Cardiac muscle cell (in vitro differentiated cells and primary cell): Measurements from ENCODE around the gene TYMS. TPM values are rescaled to one million over a fixed set of nuclear protein-coding genes. Genes with fewer than 3 reads are reported as not detected.

ENCODE experiments used
- DNase-seq, 2 donors: peaks; one replicate each; pipeline versions ENCODE4 v3.0.0 to v3.0.0-alpha.2; 2010 to 2017; ENCODE audit warnings: low read depth in 1 of 2, low spot score in 1 of 2
- H3K27ac ChIP-seq: fragments of 200-600 bp; sonication (generic); 2 replicates; pipeline ENCODE4 v1.5.1; 2016
- H3K27me3 ChIP-seq: fragments of 200-600 bp; sonication (generic); 2 replicates; pipeline ENCODE4 v1.6.0; 2016; ENCODE audit warnings: control low read depth
- H3K36me3 ChIP-seq: fragments of 200-600 bp; sonication (generic); 2 replicates; pipeline ENCODE4 v1.5.1; 2016; ENCODE audit warnings: control low read depth
- H3K4me1 ChIP-seq: fragments of 200-600 bp; sonication (generic); 2 replicates; pipeline ENCODE4 v1.8.1; 2017; ENCODE audit warnings: low read depth, mild to moderate bottlenecking, mixed run types
- H3K4me3 ChIP-seq: fragments of 200-600 bp; sonication (generic); 2 replicates; pipeline ENCODE4 v1.5.1; 2016; ENCODE audit warnings: mild to moderate bottlenecking
- H3K9me3 ChIP-seq: fragments of 200-600 bp; sonication (generic); 2 replicates; pipeline ENCODE4 v1.5.1; 2017; ENCODE audit warnings: low read depth, mild to moderate bottlenecking, control low read depth
- CTCF ChIP-seq: IDR thresholded peaks from 2 replicates; pipeline ENCODE4 v1.5.1; 2012; ENCODE audit warnings: low read depth, mild to moderate bottlenecking, low read length
- polyA plus RNA-seq: library from polyadenylated mRNA; unstranded; fragments of >200 nt; fragmentation: Nextera tagmentation; extraction: Ambion mirVana; gene quantifications from 2 replicates; pipeline ENCODE4 v1.2.1, GENCODE V29; 2016
- total RNA-seq: library from RNA; depleted of rRNA; stranded (reverse); fragments of >200 nt; gene quantifications from 2 replicates; pipeline ENCODE4 v1.2.3, GENCODE V29; 2016

TYMS gene
- total and polyA plus RNA-seq, 2 experiments from 2014 or later = 86.5 to 177 TPM

- DNase-seq = no peak
- Histone ChIP-seq H3K9me3 (no peaks in the 10 kb centered on the region), H3K36me3 (no peaks in the 10 kb centered on the region), H3K4me1 (no peaks in the 10 kb centered on the region), H3K27ac (peak overlapping the region; percentile 51), H3K4me3 (no peak overlapping the region), H3K27me3 (no peaks in the 10 kb centered on the region)
- no peak for TF ChIP-seq CTCF
These were observed 35.4 kb downstream of the TYMS start for GRCh38 chr18:692824-693223.

GRCh38 chr18:693466-694187 lies 36.2 kb downstream of the TYMS start:
- H3K9me3 ChIP-seq = no peaks in the 10 kb centered on the region
- no peaks in the 10 kb centered on the region for H3K27me3 ChIP-seq
- no peaks in the 10 kb centered on the region for H3K4me1 ChIP-seq
- no peak overlapping the region for H3K27ac ChIP-seq
- no peaks in the 10 kb centered on the region for H3K36me3 ChIP-seq
- no peak for TF ChIP-seq CTCF
- H3K4me3 ChIP-seq = no peak overlapping the region
- peak in 1 of 2 donors; percentile 3 for DNase-seq

GRCh38 chr18:697012-697411 lies 39.6 kb downstream of the TYMS start:
- TF ChIP-seq CTCF = no peak
- no peaks in the 10 kb centered on the region for H3K36me3 ChIP-seq
- no peak overlapping the region for H3K4me3 ChIP-seq
- H3K27me3 ChIP-seq = no peaks in the 10 kb centered on the region
- no peaks in the 10 kb centered on the region for H3K9me3 ChIP-seq
- DNase-seq = no peak
- no peaks in the 10 kb centered on the region for H3K4me1 ChIP-seq
- H3K27ac ChIP-seq = no peak overlapping the region

DNA sequence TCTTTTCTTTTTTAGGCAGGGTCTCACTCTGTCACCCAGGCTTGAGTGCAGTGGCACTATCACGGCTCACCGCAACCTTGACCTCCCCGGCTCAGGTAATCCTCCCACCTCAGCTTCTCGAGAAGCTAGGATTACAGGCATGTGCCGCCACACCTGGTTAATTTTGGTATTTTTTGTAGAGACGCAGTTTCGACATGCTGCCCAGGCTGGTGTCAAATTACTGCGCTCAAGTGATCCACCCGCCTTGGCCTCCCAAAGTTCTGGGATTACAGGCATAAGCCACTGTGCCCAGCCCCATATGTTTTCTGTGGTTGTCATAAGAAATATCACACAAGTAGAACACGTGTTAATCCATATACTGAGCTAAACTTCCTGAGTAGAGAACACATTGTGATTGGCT lies 40.3 kb downstream of the TYMS start:
- no peak for DNase-seq
- no peaks in the 10 kb centered on the region for H3K27me3 ChIP-seq
- no peaks in the 10 kb centered on the region for H3K36me3 ChIP-seq
- H3K4me3 ChIP-seq = no peak overlapping the region
- no peaks in the 10 kb centered on the region for H3K4me1 ChIP-seq
- no peak for TF ChIP-seq CTCF
- H3K27ac ChIP-seq = no peak overlapping the region
- no peaks in the 10 kb centered on the region for H3K9me3 ChIP-seq

GRCh38 chr18:703213-703967 lies 45.9 kb downstream of the TYMS start:
- H3K4me1 ChIP-seq = no peaks in the 10 kb centered on the region
- DNase-seq = peak in 1 of 2 donors; percentile 33
- H3K36me3 ChIP-seq = peaks cover 4% of the 10 kb centered on the region
- no peaks in the 10 kb centered on the region for H3K27me3 ChIP-seq
- H3K9me3 ChIP-seq = no peaks in the 10 kb centered on the region
- H3K4me3 ChIP-seq = no peak overlapping the region
- no peak for TF ChIP-seq CTCF
- H3K27ac ChIP-seq = peak overlapping the region; percentile 24
